GM12892 (cell line): Measurements from ENCODE around the gene DPP6.

ENCODE experiments used
- POLR2A ChIP-seq: IDR thresholded peaks from 2 replicates; pipeline ENCODE4 v1.6.1; 2011; ENCODE audit warnings: low read depth, low read length, control low read depth
- TAF1 ChIP-seq: IDR thresholded peaks from 2 replicates; pipeline ENCODE4 v1.6.1; 2011; ENCODE audit warnings: low read depth, mild to moderate bottlenecking, control low read depth, low read length, borderline replicate concordance

DNA sequence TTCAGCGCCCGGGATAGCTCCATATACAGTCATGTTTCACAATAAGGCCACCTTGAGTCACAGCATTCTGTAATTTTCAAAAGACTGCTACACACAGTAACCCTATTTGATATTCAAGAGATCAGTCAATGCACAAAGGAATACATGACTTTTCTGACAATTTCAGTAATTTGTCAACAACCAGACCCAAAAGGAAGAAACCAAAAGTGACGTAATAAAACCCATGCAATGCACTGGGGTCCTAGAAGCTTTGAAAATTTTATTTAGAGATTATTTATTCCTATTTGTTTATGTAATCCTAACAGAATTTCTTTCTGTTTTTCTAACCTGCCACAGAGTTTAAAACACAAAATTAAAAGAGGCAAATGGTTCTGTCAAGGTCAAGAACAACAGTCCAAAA lies 421.2 kb downstream of the DPP6 start:
- TF ChIP-seq TAF1 (no peak), POLR2A (no peak)
